ENCODE data around the gene PET100. TPM values are rescaled to one million over a fixed set of nuclear protein-coding genes. Genes with fewer than 3 reads are reported as not detected.
"Not testable (repeated sequence)": the region's sequence is repeated elsewhere in the genome, so short reads cannot be mapped to it uniquely, and the experiment has no call there.

Gene PET100
- total RNA-seq, 1 experiment from 2014 or later, result 32.5 TPM

DNA sequence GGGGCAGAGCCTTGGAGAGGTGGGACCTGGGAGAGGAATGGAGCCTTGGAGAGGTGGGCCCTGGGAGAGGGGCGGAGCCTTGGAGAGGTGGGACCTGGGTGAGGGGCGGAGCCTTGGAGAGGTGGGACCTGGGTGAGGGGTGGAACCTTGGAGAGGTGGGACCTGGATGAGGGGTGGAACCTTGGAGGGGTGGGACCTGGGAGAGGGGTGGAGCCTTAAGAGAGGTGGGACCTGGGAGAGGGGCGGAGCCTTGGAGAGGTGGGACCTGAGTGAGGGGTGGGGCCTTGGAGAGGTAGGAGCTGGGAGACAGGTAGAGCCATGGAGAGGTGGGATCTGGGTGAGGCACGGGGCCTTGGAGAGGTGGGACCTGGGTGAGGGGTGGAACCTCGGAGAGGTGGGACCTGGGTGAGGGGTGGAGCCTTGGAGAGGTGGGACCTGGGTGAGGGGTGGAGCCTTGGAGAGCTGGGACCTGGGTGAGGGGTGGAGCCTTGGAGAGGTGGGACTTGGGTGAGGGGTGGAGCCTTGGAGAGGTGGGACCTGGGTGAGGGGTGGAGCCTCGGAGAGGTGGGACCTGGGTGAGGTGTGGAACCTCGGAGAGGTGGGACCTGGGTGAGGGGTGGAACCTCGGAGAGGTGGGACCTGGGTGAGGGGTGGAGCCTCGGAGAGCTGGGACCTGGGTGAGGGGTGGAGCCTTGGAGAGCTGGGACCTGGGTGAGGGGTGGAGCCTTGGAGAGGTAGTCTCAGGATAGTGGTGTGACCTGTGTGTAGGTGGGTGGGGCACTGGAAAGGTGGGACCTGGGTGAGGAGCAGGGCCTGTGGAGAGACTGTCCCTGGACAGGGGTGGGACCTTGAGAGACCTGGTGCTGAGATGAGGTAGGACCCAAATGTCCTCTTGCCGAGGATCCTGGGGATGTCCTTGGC, 14.3 kb downstream of the PET100 start:
- H3K4me3 ChIP-seq; DNase-seq (ENCODE audit: low read depth in 1 of 2, low spot score in 2 of 2); H3K36me3 ChIP-seq; H3K4me1 ChIP-seq (replicated peaks); H3K9me3 ChIP-seq (replicated peaks); H3K27ac ChIP-seq: not testable (repeated sequence)
- peaks cover 12% of the 10 kb centered on the region; the same call in 1 of the 2 replicates for H3K27me3 ChIP-seq (replicated peaks)

DNA sequence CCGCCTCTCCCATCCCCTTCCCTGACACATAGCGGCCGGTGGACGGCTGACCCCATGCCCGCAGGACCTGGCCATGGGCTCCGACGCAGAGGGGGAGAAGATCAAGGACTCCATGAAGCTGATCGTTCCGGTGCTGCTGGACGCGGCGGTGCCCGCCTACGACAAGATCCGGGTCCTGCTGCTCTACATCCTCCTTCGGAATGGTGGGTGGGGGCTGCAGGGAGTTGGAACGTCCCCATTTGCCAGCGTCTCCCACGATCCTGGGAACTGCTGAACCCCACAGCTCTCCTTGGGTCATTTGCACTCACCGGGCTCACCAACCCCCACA, 14.9 kb downstream of the PET100 start:
- Histone ChIP-seq H3K4me1 (replicated peaks) (no peaks in the 10 kb centered on the region), H3K9me3 (replicated peaks) (no peaks in the 10 kb centered on the region; the same call in 1 of the 2 replicates), H3K27ac (no peak overlapping the region), H3K4me3 (no peak overlapping the region), H3K36me3 (no peaks in the 10 kb centered on the region), H3K27me3 (replicated peaks) (peaks cover 14% of the 10 kb centered on the region; the same call in 1 of the 2 replicates)
- DNase-seq (ENCODE audit: low read depth in 1 of 2, low spot score in 2 of 2), result no peak

GRCh38 chr19:7645163-7645562, 15.6 kb downstream of the PET100 start:
- no peaks in the 10 kb centered on the region for H3K36me3 ChIP-seq
- H3K4me3 ChIP-seq, result no peak overlapping the region
- peaks cover 14% of the 10 kb centered on the region; the same call in 1 of the 2 replicates for H3K27me3 ChIP-seq (replicated peaks)
- H3K27ac ChIP-seq, result no peak overlapping the region
- H3K9me3 ChIP-seq (replicated peaks), result no peaks in the 10 kb centered on the region
- no peak for DNase-seq (ENCODE audit: low read depth in 1 of 2, low spot score in 2 of 2)
- no peaks in the 10 kb centered on the region for H3K4me1 ChIP-seq (replicated peaks)

DNA sequence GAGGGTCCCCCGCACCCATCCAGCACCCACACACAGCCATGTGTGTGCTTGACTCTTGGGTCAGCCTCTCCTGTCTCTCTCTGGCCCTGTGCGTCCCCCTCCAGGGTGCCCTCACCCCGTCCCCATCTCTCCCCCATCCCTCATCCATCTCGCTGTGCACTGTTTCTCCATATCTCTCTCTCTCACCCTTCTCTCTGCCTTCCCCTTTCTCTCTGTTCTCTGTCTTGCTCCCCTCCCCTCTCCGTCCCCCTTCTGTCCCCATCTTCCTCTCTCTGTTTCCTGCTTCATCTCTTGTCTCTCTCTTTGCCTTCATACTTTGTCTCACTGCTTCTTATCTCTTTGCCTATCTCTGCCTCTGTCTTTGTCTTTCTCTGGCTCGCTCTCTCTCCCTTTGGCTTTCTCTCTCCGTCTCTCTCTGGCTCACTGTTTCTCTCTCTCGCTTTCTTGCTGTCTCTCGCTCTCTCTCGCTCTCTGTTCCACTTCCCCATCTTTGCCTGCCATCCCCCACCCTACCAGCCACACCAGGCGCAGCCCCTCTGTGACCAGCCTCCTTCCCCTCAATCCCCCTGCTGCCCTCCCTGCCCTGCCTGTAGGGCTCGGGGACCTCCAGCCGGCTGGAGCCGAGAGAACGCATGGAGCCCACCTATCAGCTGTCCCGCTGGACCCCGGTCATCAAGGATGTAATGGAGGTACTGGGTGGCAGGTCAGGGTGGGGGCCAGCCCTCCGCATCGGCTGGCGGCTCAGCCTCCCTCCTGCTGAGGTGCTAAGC, 16.2 kb downstream of the PET100 start:
- no peak for DNase-seq (ENCODE audit: low read depth in 1 of 2, low spot score in 2 of 2)
- H3K27ac ChIP-seq, result no peak overlapping the region
- H3K4me1 ChIP-seq (replicated peaks), result no peaks in the 10 kb centered on the region

DNA sequence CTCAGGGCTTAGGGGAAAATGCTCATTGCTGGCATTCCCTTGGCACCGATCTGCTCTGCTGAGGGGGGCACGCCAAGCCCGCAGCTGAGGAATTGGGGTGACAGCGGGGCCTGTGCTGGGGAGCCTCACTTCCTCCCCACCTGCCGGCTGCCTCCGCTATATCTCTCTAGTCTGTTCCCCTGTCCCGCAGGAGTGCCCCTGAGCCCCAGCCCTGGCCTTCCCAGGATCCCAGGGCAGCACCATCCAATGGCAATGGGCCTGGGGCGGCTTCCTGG, 16.8 kb downstream of the PET100 start:
- Histone ChIP-seq H3K27ac (no peak overlapping the region), H3K4me1 (replicated peaks) (no peaks in the 10 kb centered on the region), H3K4me3 (no peak overlapping the region)

More for the DNA sequence above, 16.2 kb downstream of the PET100 start:
- Histone ChIP-seq H3K36me3 (no peaks in the 10 kb centered on the region), H3K9me3 (replicated peaks) (no peaks in the 10 kb centered on the region), H3K4me3 (no peak overlapping the region), H3K27me3 (replicated peaks) (peaks cover 14% of the 10 kb centered on the region; the same call in 1 of the 2 replicates)

GRCh38 chr19:7647156-7647555, 17.6 kb downstream of the PET100 start:
- Histone ChIP-seq H3K27ac (no peak overlapping the region), H3K27me3 (replicated peaks) (peaks cover 21% of the 10 kb centered on the region), H3K4me3 (no peak overlapping the region), H3K4me1 (replicated peaks) (peaks cover 2% of the 10 kb centered on the region; the same call in 1 of the 2 replicates), H3K9me3 (replicated peaks) (no peaks in the 10 kb centered on the region), H3K36me3 (no peaks in the 10 kb centered on the region)
- no peak for DNase-seq (ENCODE audit: low read depth in 1 of 2, low spot score in 2 of 2)

More for the DNA sequence above, 16.8 kb downstream of the PET100 start:
- no peak for DNase-seq (ENCODE audit: low read depth in 1 of 2, low spot score in 2 of 2)
- no peaks in the 10 kb centered on the region for H3K9me3 ChIP-seq (replicated peaks)
- H3K27me3 ChIP-seq (replicated peaks), result peaks cover 19% of the 10 kb centered on the region
- H3K36me3 ChIP-seq, result no peaks in the 10 kb centered on the region

- peaks cover 24% of the 10 kb centered on the region for H3K27me3 ChIP-seq (replicated peaks)
- peaks cover 3% of the 10 kb centered on the region; the same call in 1 of the 2 replicates for H3K4me1 ChIP-seq (replicated peaks)
- H3K36me3 ChIP-seq, result no peaks in the 10 kb centered on the region
- no peak overlapping the region for H3K4me3 ChIP-seq
- no peak for DNase-seq (ENCODE audit: low read depth in 1 of 2, low spot score in 2 of 2)
- no peaks in the 10 kb centered on the region for H3K9me3 ChIP-seq (replicated peaks)
- H3K27ac ChIP-seq, result no peak overlapping the region
Observed at GRCh38 chr19:7648265-7649014, 18.8 kb downstream of the PET100 start.

GRCh38 chr19:7650148-7650547, 20.6 kb downstream of the PET100 start:
- Histone ChIP-seq H3K4me3 (no peak overlapping the region), H3K27ac (no peak overlapping the region), H3K9me3 (replicated peaks) (no peaks in the 10 kb centered on the region), H3K36me3 (no peaks in the 10 kb centered on the region), H3K4me1 (replicated peaks) (peaks cover 3% of the 10 kb centered on the region; the same call in 1 of the 2 replicates), H3K27me3 (replicated peaks) (peaks cover 24% of the 10 kb centered on the region)
- no peak for DNase-seq (ENCODE audit: low read depth in 1 of 2, low spot score in 2 of 2)

- no peaks in the 10 kb centered on the region for H3K9me3 ChIP-seq (replicated peaks)
- H3K27me3 ChIP-seq (replicated peaks), result peaks cover 18% of the 10 kb centered on the region
- no peak overlapping the region for H3K4me3 ChIP-seq
- peak; percentile 56 to 63 for DNase-seq (ENCODE audit: low read depth in 1 of 2, low spot score in 2 of 2)
- H3K27ac ChIP-seq, result no peak overlapping the region
- H3K36me3 ChIP-seq, result no peaks in the 10 kb centered on the region
- peaks cover 3% of the 10 kb centered on the region; the same call in 1 of the 2 replicates for H3K4me1 ChIP-seq (replicated peaks)
Observed at GRCh38 chr19:7652061-7652641, 22.6 kb downstream of the PET100 start.

DNA sequence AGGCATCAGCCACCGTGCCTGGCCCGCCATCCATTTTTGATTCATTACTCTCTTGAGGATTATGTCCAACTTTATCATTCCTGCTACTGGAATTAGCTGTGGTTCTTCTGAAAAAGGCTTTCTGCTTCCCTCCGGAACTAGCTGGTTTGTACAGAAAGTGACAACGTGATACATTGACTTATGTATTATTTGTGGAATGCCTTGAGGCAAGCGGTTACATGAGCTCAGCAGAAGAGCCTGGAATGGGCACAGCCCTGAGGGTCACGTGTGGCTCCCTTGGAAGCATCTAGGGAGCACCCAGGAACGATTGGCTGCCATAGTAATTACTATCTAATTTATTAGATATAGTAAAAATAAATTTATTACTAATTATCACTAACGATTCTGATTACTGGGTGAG, 24.8 kb downstream of the PET100 start:
- peaks cover 3% of the 10 kb centered on the region; the same call in 1 of the 2 replicates for H3K4me1 ChIP-seq (replicated peaks)
- no peaks in the 10 kb centered on the region for H3K36me3 ChIP-seq
- H3K27ac ChIP-seq, result no peak overlapping the region
- H3K9me3 ChIP-seq (replicated peaks), result no peaks in the 10 kb centered on the region
- DNase-seq (ENCODE audit: low read depth in 1 of 2, low spot score in 2 of 2), result no peak
- H3K4me3 ChIP-seq, result no peak overlapping the region
- H3K27me3 ChIP-seq (replicated peaks), result peaks cover 23% of the 10 kb centered on the region

GRCh38 chr19:7655581-7655980, 26.0 kb downstream of the PET100 start:
- Histone ChIP-seq H3K27me3 (replicated peaks) (peaks cover 31% of the 10 kb centered on the region), H3K27ac (no peak overlapping the region), H3K36me3 (no peaks in the 10 kb centered on the region), H3K4me3 (no peak overlapping the region), H3K4me1 (replicated peaks) (peaks cover 3% of the 10 kb centered on the region; the same call in 1 of the 2 replicates), H3K9me3 (replicated peaks) (no peaks in the 10 kb centered on the region)
- DNase-seq (ENCODE audit: low read depth in 1 of 2, low spot score in 2 of 2), result no peak

DNA sequence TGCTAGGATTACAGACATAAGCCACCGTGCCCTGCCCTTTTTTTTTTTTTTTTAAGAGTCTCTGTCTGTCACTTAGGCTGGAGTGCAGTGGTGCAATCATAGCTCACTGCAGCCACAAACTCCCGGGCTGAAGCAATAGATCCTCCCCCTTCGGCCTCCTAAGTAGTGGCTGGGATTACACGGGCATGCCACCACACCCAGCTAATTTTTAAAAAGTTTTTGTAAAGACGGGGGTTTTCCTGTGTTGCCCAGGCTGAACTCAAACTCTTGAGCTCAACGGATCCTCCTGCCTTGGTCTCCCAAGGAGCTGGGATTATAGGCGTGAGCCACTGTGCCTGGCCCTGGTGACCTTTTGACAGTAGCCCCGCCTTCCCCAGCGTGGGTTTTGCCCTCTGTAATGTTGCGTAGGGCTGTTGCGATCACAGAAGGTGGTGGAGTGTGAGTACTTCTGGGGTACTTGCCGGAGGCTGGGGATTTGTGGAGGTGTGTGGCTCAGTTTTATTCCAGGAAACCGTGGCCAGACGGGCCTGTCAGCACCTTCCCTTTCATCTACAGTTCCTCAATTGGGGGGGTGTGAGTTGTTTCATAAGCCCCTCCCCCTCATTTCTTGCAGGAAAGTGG, 27.6 kb downstream of the PET100 start:
- no peaks in the 10 kb centered on the region for H3K36me3 ChIP-seq
- H3K27me3 ChIP-seq (replicated peaks), result peaks cover 25% of the 10 kb centered on the region
- no peaks in the 10 kb centered on the region for H3K9me3 ChIP-seq (replicated peaks)
- no peak overlapping the region for H3K27ac ChIP-seq
- no peak overlapping the region for H3K4me3 ChIP-seq
- no peak for DNase-seq (ENCODE audit: low read depth in 1 of 2, low spot score in 2 of 2)
- peaks cover 1% of the 10 kb centered on the region; the same call in 1 of the 2 replicates for H3K4me1 ChIP-seq (replicated peaks)

GRCh38 chr19:7658219-7658686, 28.7 kb downstream of the PET100 start:
- Histone ChIP-seq H3K36me3 (no peaks in the 10 kb centered on the region), H3K4me3 (no peak overlapping the region), H3K9me3 (replicated peaks) (no peaks in the 10 kb centered on the region), H3K27ac (no peak overlapping the region), H3K4me1 (replicated peaks) (no peaks in the 10 kb centered on the region), H3K27me3 (replicated peaks) (peaks cover 27% of the 10 kb centered on the region)
- DNase-seq (ENCODE audit: low read depth in 1 of 2, low spot score in 2 of 2), result no peak
